Measurements from ENCODE around the gene UBE2V1.

- TF ChIP-seq, protein P1, sequence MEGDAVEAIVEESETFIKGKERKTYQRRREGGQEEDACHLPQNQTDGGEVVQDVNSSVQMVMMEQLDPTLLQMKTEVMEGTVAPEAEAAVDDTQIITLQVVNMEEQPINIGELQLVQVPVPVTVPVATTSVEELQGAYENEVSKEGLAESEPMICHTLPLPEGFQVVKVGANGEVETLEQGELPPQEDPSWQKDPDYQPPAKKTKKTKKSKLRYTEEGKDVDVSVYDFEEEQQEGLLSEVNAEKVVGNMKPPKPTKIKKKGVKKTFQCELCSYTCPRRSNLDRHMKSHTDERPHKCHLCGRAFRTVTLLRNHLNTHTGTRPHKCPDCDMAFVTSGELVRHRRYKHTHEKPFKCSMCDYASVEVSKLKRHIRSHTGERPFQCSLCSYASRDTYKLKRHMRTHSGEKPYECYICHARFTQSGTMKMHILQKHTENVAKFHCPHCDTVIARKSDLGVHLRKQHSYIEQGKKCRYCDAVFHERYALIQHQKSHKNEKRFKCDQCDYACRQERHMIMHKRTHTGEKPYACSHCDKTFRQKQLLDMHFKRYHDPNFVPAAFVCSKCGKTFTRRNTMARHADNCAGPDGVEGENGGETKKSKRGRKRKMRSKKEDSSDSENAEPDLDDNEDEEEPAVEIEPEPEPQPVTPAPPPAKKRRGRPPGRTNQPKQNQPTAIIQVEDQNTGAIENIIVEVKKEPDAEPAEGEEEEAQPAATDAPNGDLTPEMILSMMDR (conservative IDR thresholded peaks at IDR 0.05; ENCODE audit: low read length) = no peak
- no peak for TF ChIP-seq EZH2phosphoT487 (IDR thresholded peaks at IDR 0.05; ENCODE audit: borderline replicate concordance)
Observed at GRCh38 chr20:50068041-50068651, 44.8 kb downstream of the UBE2V1 start.
